ENCODE results near the gene SLC13A1. TPM values are rescaled to one million over a fixed set of nuclear protein-coding genes. Genes with fewer than 3 reads are reported as not detected.

The SLC13A1 gene
- total RNA-seq, 1 experiment from 2014 or later, result not detected

DNA sequence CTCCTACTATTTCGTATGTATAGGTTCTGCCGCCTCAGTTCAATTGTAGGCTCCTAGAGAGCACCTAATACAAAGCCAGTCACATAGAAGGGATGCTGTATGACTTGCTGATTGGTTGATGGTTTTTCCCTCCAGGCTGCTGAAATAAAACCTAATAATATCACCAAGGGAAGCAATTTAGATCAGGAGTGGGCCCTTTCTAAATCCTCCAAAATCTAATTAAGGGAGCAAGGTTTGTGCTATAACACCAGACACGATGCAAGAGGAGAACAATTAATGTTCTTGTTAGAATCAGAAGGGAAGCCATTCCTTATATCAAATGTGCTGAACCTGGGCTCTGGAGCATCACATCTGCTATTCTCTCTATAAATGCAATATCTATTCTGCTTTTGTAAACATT lies 42.0 kb upstream of the SLC13A1 start:
- H3K36me3 Mint-ChIP-seq (ENCODE audit: insufficient read depth, unreplicated experiment), result no peaks in the 10 kb centered on the region
- no peaks in the 10 kb centered on the region for H3K27me3 Mint-ChIP-seq (ENCODE audit: insufficient read depth, unreplicated experiment)
- Histone ChIP-seq H3K4me1 (no peaks in the 10 kb centered on the region), H3K36me3 (ENCODE audit: control insufficient read depth, insufficient read depth, low read length) (no peaks in the 10 kb centered on the region), H3K27me3 (replicated peaks; ENCODE audit: control insufficient read depth, insufficient read depth, low read length) (no peaks in the 10 kb centered on the region), H3K9me3 (no peaks in the 10 kb centered on the region), H3K4me3 (ENCODE audit: low read depth, low read length) (no peak overlapping the region)
- no peak overlapping the region for H3K27ac Mint-ChIP-seq (ENCODE audit: unreplicated experiment)
- no peak for DNase-seq
- no peaks in the 10 kb centered on the region for H3K4me1 Mint-ChIP-seq (ENCODE audit: low read depth, unreplicated experiment)
- TF ChIP-seq, protein P1, sequence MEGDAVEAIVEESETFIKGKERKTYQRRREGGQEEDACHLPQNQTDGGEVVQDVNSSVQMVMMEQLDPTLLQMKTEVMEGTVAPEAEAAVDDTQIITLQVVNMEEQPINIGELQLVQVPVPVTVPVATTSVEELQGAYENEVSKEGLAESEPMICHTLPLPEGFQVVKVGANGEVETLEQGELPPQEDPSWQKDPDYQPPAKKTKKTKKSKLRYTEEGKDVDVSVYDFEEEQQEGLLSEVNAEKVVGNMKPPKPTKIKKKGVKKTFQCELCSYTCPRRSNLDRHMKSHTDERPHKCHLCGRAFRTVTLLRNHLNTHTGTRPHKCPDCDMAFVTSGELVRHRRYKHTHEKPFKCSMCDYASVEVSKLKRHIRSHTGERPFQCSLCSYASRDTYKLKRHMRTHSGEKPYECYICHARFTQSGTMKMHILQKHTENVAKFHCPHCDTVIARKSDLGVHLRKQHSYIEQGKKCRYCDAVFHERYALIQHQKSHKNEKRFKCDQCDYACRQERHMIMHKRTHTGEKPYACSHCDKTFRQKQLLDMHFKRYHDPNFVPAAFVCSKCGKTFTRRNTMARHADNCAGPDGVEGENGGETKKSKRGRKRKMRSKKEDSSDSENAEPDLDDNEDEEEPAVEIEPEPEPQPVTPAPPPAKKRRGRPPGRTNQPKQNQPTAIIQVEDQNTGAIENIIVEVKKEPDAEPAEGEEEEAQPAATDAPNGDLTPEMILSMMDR (IDR thresholded peaks at IDR 0.05; ENCODE audit: insufficient read depth in 1 of 2, low read depth in 1 of 2, low read length in 1 of 2, severe bottlenecking in 1 of 2, unreplicated experiment in 1 of 2), result no peak
- H3K9me3 Mint-ChIP-seq (ENCODE audit: unreplicated experiment), result no peaks in the 10 kb centered on the region
- no peak overlapping the region for H3K4me3 Mint-ChIP-seq (ENCODE audit: unreplicated experiment)
- intact Hi-C loops (cut with micrococcal nuclease; ENCODE audit: unreplicated experiment), result no loop called here
- POLR2A ChIA-PET, result no interaction called here
- CTCF ChIA-PET, result no interaction called here
- BruUV-seq (replicated peaks), result no TSS peak

DNA sequence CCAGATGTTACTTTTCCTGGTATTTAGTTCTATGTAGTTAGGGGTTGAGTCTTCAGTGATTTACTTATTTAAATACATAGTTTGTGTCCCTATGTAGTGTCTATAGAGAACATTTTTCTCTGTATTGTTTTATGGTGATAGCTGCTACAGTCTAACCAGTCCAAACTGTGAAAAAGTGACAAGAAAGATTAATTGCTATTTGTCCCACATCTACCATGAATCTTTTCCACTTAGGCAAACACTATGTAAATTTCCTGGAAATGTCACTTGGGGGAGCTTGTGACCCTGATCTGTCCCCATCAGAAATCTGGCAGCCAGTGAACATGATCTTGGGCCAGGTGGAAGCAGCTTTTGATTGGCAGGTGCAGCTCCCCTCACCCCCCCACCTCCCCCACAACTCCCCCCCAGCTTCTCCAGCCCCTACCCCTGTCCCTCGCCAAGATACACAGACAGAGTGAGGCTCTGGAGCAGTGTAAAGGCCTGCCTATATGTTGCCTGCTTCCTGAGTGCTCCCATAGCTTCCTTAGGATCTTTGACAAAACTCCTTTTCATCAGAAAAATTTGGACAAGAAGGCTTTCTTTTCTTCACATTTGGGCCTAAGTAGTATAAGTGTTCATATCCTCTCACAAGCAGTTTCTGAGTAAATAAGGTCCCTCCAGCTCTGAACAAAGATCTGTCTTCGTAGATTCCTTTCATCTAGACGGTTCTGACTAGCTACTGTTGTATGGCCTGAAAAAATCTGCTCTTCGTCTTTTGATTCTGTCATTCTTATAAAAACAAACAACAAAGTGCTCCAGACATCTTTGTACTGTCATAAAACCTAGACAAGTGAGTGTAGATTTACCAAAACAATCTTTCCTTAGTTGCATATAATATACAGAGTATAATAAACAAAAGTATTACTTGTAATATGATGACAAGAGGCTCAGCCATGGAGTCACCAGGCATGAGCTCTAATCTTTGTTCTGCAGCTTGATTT lies 31.5 kb upstream of the SLC13A1 start:
- TF ChIP-seq, protein P1 (IDR thresholded peaks at IDR 0.05; ENCODE audit: insufficient read depth in 1 of 2, low read depth in 1 of 2, low read length in 1 of 2, severe bottlenecking in 1 of 2, unreplicated experiment in 1 of 2), result no peak

DNA sequence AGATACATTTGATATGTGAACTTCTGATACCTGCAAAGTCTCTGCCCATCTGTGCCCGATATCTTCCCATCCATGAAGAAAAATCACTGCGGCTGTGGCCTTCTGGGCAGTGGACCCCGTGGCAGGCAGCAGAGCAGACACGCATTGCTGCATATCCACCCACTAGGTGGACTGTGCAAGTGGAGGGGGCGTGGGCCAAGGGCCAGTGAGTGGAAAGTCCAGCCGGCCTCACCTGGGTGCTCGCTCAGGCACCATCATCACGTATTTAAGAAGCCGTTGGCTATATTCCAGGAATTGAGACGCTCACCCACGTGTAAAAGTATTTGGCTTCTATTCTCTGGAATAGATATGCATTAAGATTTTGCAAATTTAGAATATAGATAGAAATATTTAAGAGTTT lies 30.8 kb upstream of the SLC13A1 start:
- no peak for DNase-seq
- H3K4me3 Mint-ChIP-seq (ENCODE audit: unreplicated experiment), result no peak overlapping the region
- no peaks in the 10 kb centered on the region for H3K27me3 ChIP-seq (replicated peaks; ENCODE audit: control insufficient read depth, insufficient read depth, low read length)
- H3K36me3 Mint-ChIP-seq (ENCODE audit: insufficient read depth, unreplicated experiment), result no peaks in the 10 kb centered on the region
- no peaks in the 10 kb centered on the region for H3K9me3 Mint-ChIP-seq (ENCODE audit: unreplicated experiment)
- BruUV-seq (replicated peaks), result no TSS peak
- POLR2A ChIA-PET, result no interaction called here
- H3K4me1 Mint-ChIP-seq (ENCODE audit: low read depth, unreplicated experiment), result no peaks in the 10 kb centered on the region
- CTCF ChIA-PET, result no interaction called here
- H3K27ac Mint-ChIP-seq (ENCODE audit: unreplicated experiment), result no peak overlapping the region
- no peak overlapping the region for H3K4me3 ChIP-seq (ENCODE audit: low read depth, low read length)
- intact Hi-C loops (cut with micrococcal nuclease; ENCODE audit: unreplicated experiment), result loop anchor here (1.0 kb wide), 1 partner anchor 137 kb away; no protein-coding TSS in a partner anchor
- TF ChIP-seq, protein P1 (IDR thresholded peaks at IDR 0.05; ENCODE audit: insufficient read depth in 1 of 2, low read depth in 1 of 2, low read length in 1 of 2, severe bottlenecking in 1 of 2, unreplicated experiment in 1 of 2), result no peak
- peaks cover 3% of the 10 kb centered on the region for H3K27me3 Mint-ChIP-seq (ENCODE audit: insufficient read depth, unreplicated experiment)
- H3K4me1 ChIP-seq, result no peaks in the 10 kb centered on the region
- H3K36me3 ChIP-seq (ENCODE audit: control insufficient read depth, insufficient read depth, low read length), result no peaks in the 10 kb centered on the region
- no peaks in the 10 kb centered on the region for H3K9me3 ChIP-seq

More for the DNA sequence above, 31.5 kb upstream of the SLC13A1 start:
- H3K36me3 Mint-ChIP-seq (ENCODE audit: insufficient read depth, unreplicated experiment), result no peaks in the 10 kb centered on the region
- H3K4me1 ChIP-seq, result no peaks in the 10 kb centered on the region
- H3K27ac Mint-ChIP-seq (ENCODE audit: unreplicated experiment), result no peak overlapping the region
- no peaks in the 10 kb centered on the region for H3K9me3 ChIP-seq
- no peak for DNase-seq
- peaks cover 2% of the 10 kb centered on the region for H3K27me3 Mint-ChIP-seq (ENCODE audit: insufficient read depth, unreplicated experiment)
- BruUV-seq (replicated peaks), result no TSS peak
- H3K9me3 Mint-ChIP-seq (ENCODE audit: unreplicated experiment), result no peaks in the 10 kb centered on the region
- no peaks in the 10 kb centered on the region for H3K4me1 Mint-ChIP-seq (ENCODE audit: low read depth, unreplicated experiment)
- no peak overlapping the region for H3K4me3 Mint-ChIP-seq (ENCODE audit: unreplicated experiment)
- CTCF ChIA-PET, result interaction anchor here (0.8 kb wide), 1 partner anchor 136 kb away, joined by 3 read pairs; no protein-coding TSS in a partner anchor
- H3K27me3 ChIP-seq (replicated peaks; ENCODE audit: control insufficient read depth, insufficient read depth, low read length), result no peaks in the 10 kb centered on the region
- intact Hi-C loops (cut with micrococcal nuclease; ENCODE audit: unreplicated experiment), result loop anchor here (1.0 kb wide), 1 partner anchor 136 kb away; no protein-coding TSS in a partner anchor
- POLR2A ChIA-PET, result no interaction called here
- no peak overlapping the region for H3K4me3 ChIP-seq (ENCODE audit: low read depth, low read length)
- no peaks in the 10 kb centered on the region for H3K36me3 ChIP-seq (ENCODE audit: control insufficient read depth, insufficient read depth, low read length)

Measured in Caco-2 (cell line).